Astrocyte of the spinal cord (primary cell): ENCODE data around the gene CGB5.
"Not testable (repeated sequence)": the region's sequence is repeated elsewhere in the genome, so short reads cannot be mapped to it uniquely, and the experiment has no call there.

ENCODE experiments used
- DNase-seq: peaks from one replicate; pipeline ENCODE4 v3.0.0; 2011; ENCODE audit warnings: low read depth, low spot score
- H3K4me3 ChIP-seq: 2 replicates; pipeline ENCODE4 v1.5.1; 2011; ENCODE audit warnings: low read depth, mild to moderate bottlenecking, low read length, moderate library complexity
- CTCF ChIP-seq: IDR thresholded peaks from 2 replicates; pipeline ENCODE4 v1.5.1; 2012; ENCODE audit warnings: low read depth, mild to moderate bottlenecking, low read length, inconsistent platforms
- in situ Hi-C: cut with HindIII; loops from 2 replicates; pipeline ENCODE4 v1.10.0; 2017; ENCODE audit warnings: low sequenced_read_pairs

The CGB5 gene

DNA sequence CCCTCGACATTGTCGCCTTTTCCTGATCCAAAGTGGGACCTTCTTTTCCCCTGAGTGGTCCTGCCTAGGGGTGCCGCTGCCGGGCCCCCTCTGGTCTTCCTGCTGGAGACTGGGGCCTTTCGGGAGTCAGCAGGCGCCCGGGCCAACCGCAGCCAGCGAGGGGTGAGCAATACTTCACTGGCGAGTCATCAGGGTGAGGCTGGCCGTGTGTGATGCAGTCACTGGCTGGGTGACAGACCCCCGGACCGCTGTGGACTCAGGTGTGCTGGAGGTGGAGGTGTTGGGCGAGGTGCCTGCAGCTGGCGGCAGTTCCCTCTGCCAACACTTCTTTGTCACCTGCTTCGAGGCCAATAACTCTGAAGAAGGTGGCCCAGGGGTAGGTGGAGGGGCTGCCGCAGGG is 1.5 kb upstream of the CGB5 start:
- in situ Hi-C loops, result no loop called here
- DNase-seq, result no peak
- TF ChIP-seq CTCF, result no peak
- H3K4me3 ChIP-seq, result no peak overlapping the region

- DNase-seq, in situ Hi-C loops, H3K4me3 ChIP-seq: not testable (repeated sequence)
Observed at GRCh38 chr19:49042666-49043065, 982 bp upstream of the CGB5 start.

DNA sequence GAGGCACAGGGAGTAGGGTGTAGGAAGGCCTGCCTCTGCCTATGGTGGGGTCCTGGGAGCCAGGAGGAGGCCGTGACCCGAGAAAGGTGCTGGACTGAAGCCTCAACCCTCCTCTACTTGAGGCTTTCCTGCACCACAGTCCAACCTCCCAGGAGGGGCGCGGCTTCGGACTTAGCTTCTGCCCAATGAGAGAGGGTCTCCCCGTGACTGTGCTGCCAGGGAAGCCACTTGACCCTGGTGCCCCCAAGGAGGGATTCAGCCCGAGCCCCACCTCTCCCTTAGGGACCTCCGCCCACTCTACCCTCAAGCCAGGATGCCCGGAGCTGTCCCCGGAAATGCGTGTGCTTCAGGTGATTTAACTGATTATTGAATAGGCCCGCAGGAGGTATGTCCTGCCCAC is 5.4 kb downstream of the CGB5 start, which contains the start of gene CGB8:
TSS of gene CGB8 (minus strand) at position 101 of the 400 bp plus-strand sequence. CDS start 372 bp downstream, outside the sequence.
- H3K4me3 ChIP-seq, in situ Hi-C loops, DNase-seq: not testable (repeated sequence)

DNA sequence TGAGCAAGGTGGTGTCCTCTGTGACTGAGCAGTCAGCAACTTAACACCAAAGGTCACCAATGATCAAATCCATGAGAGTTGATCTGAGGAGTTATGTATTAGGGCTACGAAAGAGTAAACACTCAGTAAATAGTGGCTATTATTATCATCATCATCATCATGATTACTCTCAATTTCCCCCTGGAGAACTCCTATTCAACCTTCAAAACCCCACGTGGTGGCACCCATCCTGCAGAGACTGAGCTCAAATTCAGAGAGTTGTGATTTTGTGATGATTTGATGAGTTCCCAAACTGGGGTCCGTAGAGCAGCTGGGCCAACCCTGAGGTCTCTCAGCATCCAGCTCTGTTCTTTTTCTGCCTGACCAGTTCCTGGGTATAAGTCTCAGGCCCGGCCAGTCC is 6.2 kb downstream of the CGB5 start:
- in situ Hi-C loops, H3K4me3 ChIP-seq, DNase-seq: not testable (repeated sequence)

GRCh38 chr19:49050376-49051033 is 6.9 kb downstream of the CGB5 start:
- H3K4me3 ChIP-seq, in situ Hi-C loops: not testable (repeated sequence)
- peak; percentile 52 for DNase-seq

DNA sequence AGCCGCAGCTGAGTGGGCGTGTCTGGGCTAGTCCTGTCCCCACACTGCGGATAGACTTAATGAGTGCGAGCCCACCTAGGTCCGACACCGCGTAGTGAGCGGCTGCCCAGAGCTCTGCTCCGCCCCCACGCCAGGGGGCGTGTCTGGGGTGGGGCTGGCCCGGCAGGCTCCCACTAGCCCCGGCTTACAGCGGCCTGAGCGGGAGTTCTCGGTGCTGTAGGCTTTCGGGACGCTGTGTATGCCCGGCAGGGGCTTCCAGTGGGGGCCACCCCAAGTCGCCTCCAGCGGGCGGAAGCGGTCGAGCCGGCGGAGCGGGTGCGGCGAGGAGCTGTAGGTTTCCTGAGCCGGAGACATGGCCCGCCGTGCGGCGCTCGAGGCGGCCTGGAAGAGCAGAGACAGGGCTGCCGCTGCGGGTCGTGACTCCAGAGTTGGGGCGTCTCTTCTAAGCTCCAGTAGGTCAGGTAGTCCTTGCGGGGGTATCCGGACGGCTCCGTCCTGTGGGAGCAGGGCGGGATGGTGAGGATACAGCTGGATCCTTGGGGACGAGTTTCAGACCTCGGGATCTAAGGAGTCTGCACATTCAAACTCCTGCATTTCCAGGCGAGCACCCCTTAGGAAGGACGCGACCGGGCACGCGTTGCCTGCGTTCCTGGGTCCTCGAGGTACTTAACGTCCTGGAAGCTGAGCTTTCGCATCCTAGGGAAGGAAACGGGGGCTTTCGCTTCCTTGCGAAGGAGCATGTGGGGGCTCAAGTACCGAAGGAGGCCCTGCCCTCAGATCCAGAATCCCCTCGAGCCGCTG is 12.7 kb downstream of the CGB5 start:
- peak overlapping the region; percentile 53 for H3K4me3 ChIP-seq
- peak; percentile 51 for DNase-seq
- in situ Hi-C loops, result no loop called here
- peak; percentile 39 for TF ChIP-seq CTCF

- DNase-seq, in situ Hi-C loops: not testable (repeated sequence)
- peak overlapping the region; percentile 53 for H3K4me3 ChIP-seq
Observed at GRCh38 chr19:49056902-49057596, 13.4 kb downstream of the CGB5 start.

- TF ChIP-seq CTCF, result no peak
- peak within 1 kb of the TSS; percentile 53 for H3K4me3 ChIP-seq
- DNase-seq, result peak; percentile 59
- in situ Hi-C loops, result no loop called here
Observed at GRCh38 chr19:49057636-49058234, 14.1 kb downstream of the CGB5 start, which contains the start of gene CGB7. TSS of gene CGB7 (minus strand) at chr19:49057749. CDS start at chr19:49055375, 2,374 bp downstream.

DNA sequence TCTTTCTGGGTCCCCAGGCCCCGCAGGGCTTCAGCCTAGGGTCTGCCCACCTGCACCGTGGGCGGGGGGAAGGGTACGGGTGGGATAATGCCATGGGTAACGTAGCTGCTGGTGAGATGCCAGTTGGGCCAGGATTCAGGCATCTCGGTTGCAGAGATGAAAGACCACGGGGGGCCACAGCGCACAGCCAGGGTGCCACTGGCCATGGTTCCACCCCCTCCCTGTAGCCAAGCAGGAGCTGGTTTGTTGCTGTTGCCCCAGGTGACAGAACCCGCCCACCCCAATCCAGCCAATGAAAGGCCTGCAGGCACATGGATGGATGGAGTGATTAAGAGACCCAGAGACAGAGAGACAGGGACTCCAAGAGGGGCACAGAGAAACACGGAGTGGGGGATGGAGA is 14.9 kb downstream of the CGB5 start:
- H3K4me3 ChIP-seq, result no peak overlapping the region
- peak; percentile 35 for DNase-seq
- TF ChIP-seq CTCF, result no peak
- in situ Hi-C loops, result no loop called here
